Epidermal melanocyte (primary cell): ENCODE data around the gene TNS3.

Experiments used
- DNase-seq: peaks from one replicate; pipeline ENCODE4 v3.0.0; 2011; ENCODE audit warnings: low spot score; ENCODE audit not compliant: insufficient read length

TNS3 gene

GRCh38 chr7:47508389-47509380 lies 73.2 kb downstream of the TNS3 start:
- DNase-seq = no peak

GRCh38 chr7:47507522-47507921 lies 74.4 kb downstream of the TNS3 start:
- DNase-seq = no peak

GRCh38 chr7:47506382-47507339 lies 75.2 kb downstream of the TNS3 start:
- DNase-seq = no peak

- DNase-seq = no peak
These were observed 76.5 kb downstream of the TNS3 start for GRCh38 chr7:47505312-47506007.

- no peak for DNase-seq
These were observed 77.2 kb downstream of the TNS3 start for GRCh38 chr7:47504551-47505311.

GRCh38 chr7:47503281-47503680 lies 78.6 kb downstream of the TNS3 start:
- DNase-seq = no peak

GRCh38 chr7:47502240-47502877 lies 79.6 kb downstream of the TNS3 start:
- no peak for DNase-seq

GRCh38 chr7:47501406-47501805 lies 80.5 kb downstream of the TNS3 start:
- no peak for DNase-seq

- DNase-seq = no peak
These were observed 81.8 kb downstream of the TNS3 start for GRCh38 chr7:47500103-47500563.

GRCh38 chr7:47498229-47499056 lies 83.5 kb downstream of the TNS3 start:
- DNase-seq = no peak

GRCh38 chr7:47497367-47498096 lies 84.4 kb downstream of the TNS3 start:
- no peak for DNase-seq

- DNase-seq = no peak
These were observed 85.2 kb downstream of the TNS3 start for GRCh38 chr7:47496666-47497065.

- no peak for DNase-seq
These were observed 85.8 kb downstream of the TNS3 start for GRCh38 chr7:47496056-47496665.

- no peak for DNase-seq
These were observed 87.7 kb downstream of the TNS3 start for GRCh38 chr7:47493976-47494911.

- DNase-seq = no peak
These were observed 89.1 kb downstream of the TNS3 start for GRCh38 chr7:47492716-47493325.

GRCh38 chr7:47490501-47491265 lies 91.2 kb downstream of the TNS3 start:
- no peak for DNase-seq
